GM12891 (cell line): ENCODE results near the gene HDAC4.

Source experiments
- DNase-seq: peaks from one replicate; pipeline ENCODE4 v3.0.0; 2011; ENCODE audit warnings: low spot score; ENCODE audit not compliant: insufficient read length
- FAIRE-seq: peaks from 2 replicates; lab custom pipeline; 2011; peaks lifted over from hg19 to GRCh38; lab: Jason Lieb, UNC
- PAX5 ChIP-seq: IDR thresholded peaks from 2 replicates; pipeline ENCODE4 v1.6.1; 2011; ENCODE audit warnings: low read length, moderate library complexity, mild to moderate bottlenecking; ENCODE audit not compliant: insufficient read depth, severe bottlenecking
- POLR2A ChIP-seq: IDR thresholded peaks from 2 replicates; pipeline ENCODE4 v1.6.1; 2011; ENCODE audit warnings: low read depth, low read length, control low read depth
- POLR2AphosphoS5 ChIP-seq: IDR thresholded peaks from 2 replicates; pipeline ENCODE4 v1.6.1; 2011; ENCODE audit warnings: low read depth, low read length, control low read depth
- POU2F2 ChIP-seq: IDR thresholded peaks from 2 replicates; pipeline ENCODE4 v1.6.1; 2011; ENCODE audit warnings: low read depth, mild to moderate bottlenecking, control low read depth, low read length, moderate library complexity
- SPI1 ChIP-seq: IDR thresholded peaks from 2 replicates; pipeline ENCODE4 v1.6.1; 2011; ENCODE audit warnings: low read depth, low read length, control low read depth
- TAF1 ChIP-seq: IDR thresholded peaks from 2 replicates; pipeline ENCODE4 v1.6.1; 2011; ENCODE audit warnings: low read depth, low read length, control low read depth

HDAC4 gene

DNA sequence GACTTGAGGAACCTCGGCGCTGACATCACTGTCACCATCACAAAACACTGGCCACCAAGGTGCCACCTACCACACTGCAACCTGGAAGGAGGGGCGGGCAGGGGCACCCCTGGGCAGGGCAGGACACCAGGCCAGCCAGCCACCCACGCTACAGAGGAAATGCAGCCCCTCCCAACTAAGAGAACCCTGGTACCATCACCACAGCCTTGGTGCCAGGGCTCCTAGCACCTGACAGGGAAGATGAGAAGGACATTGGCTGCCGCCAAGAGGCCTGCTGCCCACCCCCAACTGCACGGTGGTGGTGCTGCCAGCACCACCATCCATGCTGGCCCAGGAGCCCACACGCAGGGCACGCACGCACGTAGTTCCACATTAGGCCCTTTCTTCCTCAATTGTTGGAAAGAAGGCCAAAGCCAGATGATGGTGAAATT lies 88.7 kb downstream of the HDAC4 start:
- FAIRE-seq (no peak), DNase-seq (no peak)
- no peak for TF ChIP-seq PAX5
- TF ChIP-seq POLR2AphosphoS5: no peak
- no peak for TF ChIP-seq SPI1
- no peak for TF ChIP-seq POU2F2
- TF ChIP-seq POLR2A: no peak
- no peak for TF ChIP-seq TAF1

DNA sequence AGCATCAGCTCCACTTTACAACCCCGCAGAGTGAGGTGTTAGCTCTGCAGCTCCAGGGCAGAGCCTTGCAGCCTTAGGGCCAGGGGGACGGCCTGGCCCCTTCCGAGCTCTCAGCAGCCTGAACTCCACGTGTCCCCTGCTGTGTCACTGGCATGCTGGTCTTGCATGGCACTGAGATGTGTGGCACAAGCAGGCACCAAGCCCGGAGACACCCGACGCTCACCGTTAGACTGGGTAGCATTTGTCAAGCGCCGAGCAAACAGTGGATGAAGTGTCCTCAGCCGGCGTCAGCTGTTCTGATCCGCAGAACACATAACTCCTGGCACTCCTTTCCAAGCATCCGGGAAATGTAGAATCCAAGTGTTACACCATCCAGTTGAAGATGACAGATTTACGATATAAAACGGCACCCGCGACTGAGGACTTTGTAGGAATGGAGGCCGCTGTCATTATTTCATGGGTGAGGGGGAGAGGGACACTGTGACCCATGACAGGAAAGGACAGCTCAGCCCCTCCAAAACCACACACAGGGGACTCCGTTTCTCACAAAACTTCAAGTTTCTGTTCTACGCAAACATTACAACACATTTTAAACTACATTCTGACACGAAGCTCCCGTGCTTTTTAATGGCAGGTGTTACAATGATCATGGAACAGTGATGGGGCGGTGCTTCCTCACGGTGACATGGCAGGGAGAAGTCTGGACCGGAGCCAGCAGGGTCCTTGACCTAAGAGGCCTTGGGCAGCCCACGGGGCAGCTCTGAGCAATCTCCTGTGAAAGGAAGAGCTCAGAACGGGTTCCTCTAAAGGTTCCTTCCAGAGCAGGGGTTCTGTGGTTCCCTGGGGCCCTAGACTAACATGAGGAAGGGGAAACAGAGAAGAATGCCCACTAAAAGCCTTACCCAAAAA lies 89.4 kb downstream of the HDAC4 start:
- DNase-seq (no peak), FAIRE-seq (no peak)
- no peak for TF ChIP-seq PAX5
- TF ChIP-seq POLR2A: no peak
- no peak for TF ChIP-seq POLR2AphosphoS5

DNA sequence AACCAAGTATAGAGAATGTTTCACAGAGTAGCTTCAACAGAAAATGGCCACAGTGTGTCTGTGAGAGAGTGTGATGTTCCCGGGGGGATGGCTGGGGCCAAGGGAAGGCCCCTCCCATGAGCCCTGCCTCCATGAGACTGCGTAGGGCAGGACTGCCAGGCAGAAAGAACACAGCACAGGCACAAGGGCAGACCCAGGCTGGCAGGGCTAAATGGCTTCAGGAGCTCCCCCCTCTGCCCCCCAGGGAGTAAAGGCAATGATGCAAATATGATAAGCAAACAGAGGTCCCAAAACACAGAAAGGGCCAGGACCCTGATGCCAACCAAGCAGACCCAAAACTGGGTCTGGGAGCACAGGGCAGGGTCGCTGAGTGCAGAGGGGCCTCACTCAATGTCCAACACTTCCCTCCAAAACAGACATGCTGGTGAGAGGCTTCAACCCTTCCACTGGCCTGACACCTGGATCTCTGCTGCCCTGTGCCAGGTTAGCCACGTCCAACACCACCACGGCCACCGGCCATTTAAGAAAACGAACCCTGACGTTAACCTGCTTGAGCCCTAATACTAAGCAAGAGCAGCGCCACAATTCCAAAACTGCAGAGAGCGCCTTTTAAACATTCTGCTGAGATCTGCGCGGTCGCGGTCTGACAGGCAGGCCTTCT lies 90.3 kb downstream of the HDAC4 start:
- FAIRE-seq: no peak
- DNase-seq: no peak
- TF ChIP-seq TAF1: no peak
- no peak for TF ChIP-seq SPI1
- TF ChIP-seq POLR2A: no peak
- TF ChIP-seq POU2F2: no peak
- no peak for TF ChIP-seq PAX5
- TF ChIP-seq POLR2AphosphoS5: no peak

DNA sequence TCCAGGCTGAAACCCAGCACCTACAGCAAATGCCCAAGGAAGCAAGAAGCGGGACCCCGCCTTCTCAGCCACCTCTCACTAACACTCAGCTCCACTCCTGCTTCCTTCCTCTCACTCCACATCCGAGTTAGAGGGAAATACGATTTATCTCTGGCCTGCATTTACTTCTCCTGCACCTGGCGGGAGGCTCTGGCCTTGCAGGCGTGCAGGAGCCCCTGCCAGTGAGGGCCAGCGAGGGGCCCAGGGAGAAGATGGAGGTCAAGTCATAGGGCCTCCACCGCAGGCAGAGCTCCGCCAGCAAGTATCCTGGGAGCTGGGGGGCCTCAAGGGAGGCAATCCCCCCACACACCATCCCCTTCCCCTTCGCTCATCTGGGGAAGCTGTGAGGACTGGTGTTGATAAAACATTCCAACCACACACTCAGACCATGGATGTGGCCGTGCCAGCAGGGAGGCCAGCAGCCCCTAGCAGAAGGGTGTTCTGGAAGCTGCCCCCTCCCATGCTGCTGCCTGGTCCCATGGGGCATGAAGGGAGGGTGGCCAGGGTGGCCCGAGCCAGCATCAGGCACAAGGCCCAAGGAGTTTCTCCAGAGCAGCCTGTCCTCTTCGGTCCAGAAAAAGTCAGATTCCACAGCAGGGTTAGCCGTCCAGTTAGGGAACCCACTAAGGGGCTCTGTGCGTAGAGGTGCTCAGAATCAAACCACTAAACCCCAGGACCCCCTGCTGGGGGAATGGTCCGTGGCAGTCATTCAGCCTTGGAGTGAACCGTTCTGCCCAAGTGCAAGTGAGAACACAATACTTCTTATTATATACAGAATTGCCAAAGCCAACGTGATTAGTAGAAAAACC lies 91.2 kb downstream of the HDAC4 start:
- TF ChIP-seq TAF1 (no peak), PAX5 (no peak), SPI1 (no peak), POLR2AphosphoS5 (no peak), POU2F2 (no peak), POLR2A (no peak)
- DNase-seq: no peak
- FAIRE-seq: no peak

DNA sequence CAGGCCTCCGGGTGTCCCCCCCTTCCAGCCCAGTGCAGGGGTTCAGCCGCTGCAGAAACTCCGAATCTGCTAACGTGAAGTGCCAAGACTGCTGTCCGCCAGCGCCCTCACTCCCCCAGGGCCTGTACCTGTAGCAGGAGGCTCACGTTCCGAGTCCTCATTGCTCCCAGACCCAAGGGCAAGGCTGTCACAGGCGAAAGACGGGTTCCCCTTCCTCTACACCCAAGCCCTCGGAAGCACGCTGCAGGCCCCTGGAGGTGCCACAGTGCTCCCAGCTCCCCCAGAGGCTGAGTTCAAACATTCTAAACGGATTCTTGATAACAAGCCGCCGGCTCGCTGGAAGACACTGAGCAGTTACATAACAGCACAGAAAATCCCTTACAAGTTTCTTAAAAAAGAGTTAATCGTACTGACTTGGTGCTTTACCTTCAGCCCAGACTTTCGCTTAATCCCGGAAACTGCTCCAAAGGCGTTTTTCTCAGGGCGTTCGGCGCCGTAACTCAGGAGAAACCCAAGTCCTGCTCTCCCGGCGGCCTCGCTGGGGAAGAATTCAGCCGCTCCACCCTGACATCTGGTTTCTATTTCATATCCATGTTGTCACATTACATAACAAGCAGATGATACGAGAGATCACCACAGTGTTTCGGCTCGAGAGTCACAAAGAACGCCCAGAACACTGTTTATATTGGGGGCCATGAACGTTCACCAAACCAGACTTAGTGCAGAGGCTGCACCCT lies 92.0 kb downstream of the HDAC4 start:
- TF ChIP-seq PAX5 (no peak), POU2F2 (no peak), POLR2A (no peak), TAF1 (no peak), POLR2AphosphoS5 (no peak), SPI1 (no peak)
- FAIRE-seq: no peak
- no peak for DNase-seq

DNA sequence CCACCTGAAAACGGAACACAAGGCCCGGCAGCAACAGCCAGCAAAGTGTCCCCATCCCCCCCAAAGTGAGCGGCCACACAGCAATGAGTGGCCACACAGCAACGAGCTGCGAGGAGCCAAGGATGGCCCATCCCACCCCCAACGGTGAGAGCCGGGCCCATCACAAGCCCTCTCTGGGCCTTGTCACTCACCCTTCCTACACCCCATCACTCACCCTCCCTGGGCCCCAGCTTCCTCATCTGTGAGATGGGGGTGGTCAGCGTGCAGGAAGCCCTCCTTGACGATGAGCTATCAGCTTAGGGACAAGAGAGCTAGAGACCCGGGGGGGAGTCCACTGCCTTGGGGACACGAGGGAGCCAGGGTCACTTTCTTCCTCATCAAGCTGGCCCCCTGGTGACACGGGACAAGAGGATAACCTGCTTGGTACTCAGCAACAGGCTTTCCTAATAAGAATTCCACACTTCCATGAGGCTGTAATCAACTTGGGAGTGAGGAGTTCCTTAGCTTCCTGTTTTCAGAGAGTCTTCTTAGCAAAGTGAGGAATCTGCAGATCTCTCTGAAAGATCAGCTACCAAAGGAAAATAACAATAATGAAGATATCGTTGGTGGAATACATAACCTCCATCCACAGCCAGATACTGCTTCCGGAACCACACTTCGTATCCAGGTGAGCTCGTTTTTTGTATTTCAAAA lies 92.8 kb downstream of the HDAC4 start:
- no peak for TF ChIP-seq POU2F2
- no peak for TF ChIP-seq PAX5
- TF ChIP-seq TAF1: no peak
- no peak for TF ChIP-seq POLR2A
- TF ChIP-seq POLR2AphosphoS5: no peak
- no peak for TF ChIP-seq SPI1
- DNase-seq (no peak), FAIRE-seq (no peak)

DNA sequence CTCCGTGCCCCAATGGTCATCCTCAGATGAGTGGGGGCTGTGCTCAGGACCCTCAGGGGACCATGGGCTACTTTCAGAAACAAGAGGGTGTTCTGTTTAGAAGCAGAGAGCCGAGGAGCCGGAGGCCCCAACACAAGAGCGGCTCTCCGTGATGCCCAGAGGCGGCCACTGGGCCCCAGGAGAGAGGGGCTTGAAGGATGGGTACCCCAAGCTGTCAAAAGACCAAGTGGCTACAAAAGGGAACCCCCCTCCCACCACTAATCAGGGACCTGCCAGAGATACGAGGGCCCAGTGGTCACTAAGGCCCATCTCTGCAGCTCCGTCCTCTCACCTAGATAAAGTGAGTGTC lies 93.6 kb downstream of the HDAC4 start:
- no peak for FAIRE-seq
- DNase-seq: no peak
- TF ChIP-seq POLR2AphosphoS5: no peak
- no peak for TF ChIP-seq POU2F2
- TF ChIP-seq TAF1: no peak
- no peak for TF ChIP-seq POLR2A
- TF ChIP-seq SPI1: no peak
- no peak for TF ChIP-seq PAX5
